OCI-LY1 (cell line): ENCODE results near the gene RAD21L1.

ENCODE experiments used
- CTCF ChIP-seq: fragments of 200-600 bp; sonication (generic), shearing (Covaris generic); IDR thresholded peaks from 2 replicates; pipeline ENCODE4 v1.5.1; 2017; ENCODE audit warnings: mild to moderate bottlenecking, antibody characterized with exemption, low read length, moderate library complexity, mixed read lengths
- EZH2 ChIP-seq: fragments of 200-600 bp; sonication (generic), shearing (Covaris generic); IDR thresholded peaks from 2 replicates; pipeline ENCODE4 v1.8.0; 2017; ENCODE audit warnings: borderline replicate concordance, mixed run types, mild to moderate bottlenecking, antibody characterized with exemption, low read length, moderate library complexity, mixed read lengths

- TF ChIP-seq CTCF = no peak
- no peak for TF ChIP-seq EZH2
Measured at GRCh38 chr20:1204576-1204975, 21.3 kb upstream of the RAD21L1 start.
